GM20431 (cell line): Measurements from ENCODE around the gene C1orf52.

Experiments used
- in situ Hi-C: fragments of 300-500 bp; cut with MseI, MboI; formaldehyde crosslinking; loops from one replicate; pipeline ENCODE4 v1.15.0; 2020; ENCODE audit warnings: low sequenced_read_pairs; ENCODE audit not compliant: unreplicated experiment

The C1orf52 gene

DNA sequence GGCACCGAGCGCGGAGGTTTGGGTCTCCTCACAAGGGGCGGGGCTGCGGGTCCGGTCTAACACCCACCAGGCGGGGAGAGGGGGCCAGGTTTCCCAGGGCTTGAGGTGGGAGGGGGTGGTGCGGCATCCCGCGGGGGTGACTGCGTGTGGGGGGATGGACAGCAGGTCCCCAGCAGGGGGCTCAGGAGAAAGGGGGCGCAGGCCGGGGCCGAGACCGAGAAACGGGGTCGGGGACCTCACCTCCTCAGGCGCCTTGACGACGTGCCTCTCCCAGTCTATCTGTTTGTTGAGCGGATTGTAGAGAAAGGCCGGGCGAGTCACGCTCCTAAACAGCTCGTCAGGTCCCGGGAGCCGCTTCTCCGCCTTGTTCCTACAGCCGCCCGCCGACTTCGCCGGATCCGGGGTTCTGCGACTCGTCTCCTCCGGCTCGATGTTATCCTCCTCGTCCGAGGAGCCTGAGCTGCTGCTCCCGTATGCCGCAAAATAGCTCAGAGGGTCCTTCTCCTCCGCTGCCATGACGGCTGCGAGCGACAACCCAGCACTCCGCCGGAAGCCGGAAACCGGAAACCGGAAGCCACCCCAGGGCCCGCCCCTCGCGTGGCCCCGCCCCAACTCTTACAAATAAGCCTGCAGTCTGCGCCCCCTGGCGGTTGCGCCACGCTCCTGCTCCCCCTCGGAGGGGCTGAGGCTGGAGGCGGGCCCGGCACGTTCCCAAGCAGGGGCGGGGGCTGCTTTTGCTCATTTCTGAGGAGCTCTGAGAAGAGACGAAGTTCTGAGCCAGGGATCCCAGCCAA lies at the start of gene C1orf52:
TSS of gene C1orf52 (minus strand) at position 545 of the 794 bp plus-strand sequence. CDS start at position 516, 29 bp downstream.
- in situ Hi-C loops, result loop anchor here (10.0 kb wide), 1 partner anchor 315 kb away; no protein-coding TSS in a partner anchor

DNA sequence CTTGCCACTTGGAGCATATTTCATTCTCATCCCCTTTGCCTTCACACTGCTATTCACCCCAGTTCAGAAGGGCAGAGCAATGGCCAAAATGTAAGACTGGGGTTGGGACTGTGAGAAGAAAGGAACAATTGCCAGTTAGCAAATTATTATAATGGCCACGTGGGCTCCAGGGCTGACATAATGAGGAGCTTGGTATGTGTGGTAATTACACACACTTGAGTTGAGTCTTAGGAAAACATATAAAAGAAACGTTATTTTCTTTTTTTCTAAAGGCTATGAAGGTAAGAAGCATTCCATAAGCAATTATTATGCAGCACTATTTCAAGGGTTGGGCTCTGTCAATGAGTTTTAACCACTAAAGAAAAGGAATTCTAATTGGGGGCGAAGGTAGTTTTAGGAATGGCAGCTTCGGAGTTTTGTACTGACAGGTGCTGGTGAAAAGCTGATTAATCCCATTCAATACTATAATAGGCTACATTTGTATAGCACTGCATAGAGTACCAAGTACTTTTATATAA lies 49.4 kb upstream of the C1orf52 start:
- in situ Hi-C loops, result loop anchor here (25.0 kb wide), 1 partner anchor 378 kb away; no protein-coding TSS in a partner anchor

DNA sequence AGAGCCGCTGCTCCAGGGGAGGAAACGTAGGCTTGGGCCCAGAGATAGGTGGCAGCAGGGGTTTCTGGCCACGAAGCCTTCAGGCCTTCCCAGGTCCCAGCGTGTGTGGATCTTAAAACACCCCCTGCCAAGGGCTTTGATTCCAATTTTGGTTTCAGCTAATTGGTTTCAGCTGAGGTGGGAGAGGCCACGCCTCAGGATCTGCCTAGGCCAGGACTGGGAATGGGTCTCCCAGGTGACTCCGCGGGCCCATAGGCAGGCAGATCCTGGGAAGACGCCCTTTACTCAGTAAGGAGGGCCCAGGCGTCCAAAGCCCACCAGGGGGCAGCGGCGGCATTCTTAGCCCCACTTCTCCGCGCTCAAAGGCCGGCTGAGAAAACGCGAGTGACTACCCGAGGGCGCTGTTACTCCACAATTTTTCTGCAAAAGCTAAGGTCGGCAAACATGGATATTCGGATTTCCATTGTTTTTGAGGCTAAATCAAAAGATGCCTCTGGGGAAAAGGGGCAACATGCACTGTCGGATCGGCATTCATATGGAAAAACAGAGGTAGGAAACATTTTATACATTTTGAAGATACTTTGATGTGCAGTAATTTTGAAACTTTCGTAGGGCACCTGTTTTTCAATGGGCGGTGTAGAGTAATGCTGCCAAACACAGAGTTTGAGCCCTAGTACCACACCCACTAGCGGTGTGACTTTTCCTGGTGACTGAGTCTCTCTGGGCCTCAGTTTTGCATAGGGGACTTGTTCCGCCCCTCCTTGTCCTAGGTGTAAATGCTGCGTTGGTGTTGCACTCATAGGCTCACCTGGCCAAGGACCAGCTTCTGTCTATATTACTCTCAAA lies 48.7 kb upstream of the C1orf52 start:
- in situ Hi-C loops, result loop anchor here (25.0 kb wide), 1 partner anchor 379 kb away; no protein-coding TSS in a partner anchor

DNA sequence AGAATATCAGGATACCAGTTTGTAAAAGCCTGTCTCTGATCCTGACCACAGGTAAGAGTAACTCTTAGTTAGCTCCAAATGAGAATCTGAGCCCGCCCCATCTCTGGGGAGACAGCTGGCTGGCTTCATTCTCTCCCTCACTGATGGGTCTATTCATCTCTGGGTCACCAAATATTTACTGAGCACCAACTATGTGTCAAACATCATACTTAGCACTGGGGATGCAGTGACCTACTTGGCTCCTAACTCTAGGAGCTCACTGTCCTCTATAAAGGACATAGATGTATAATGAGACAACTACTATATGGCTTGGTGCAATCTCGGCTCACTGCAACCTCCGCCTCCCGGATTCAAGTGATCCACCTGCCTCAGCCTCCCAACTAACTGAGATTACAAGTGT lies 46.8 kb upstream of the C1orf52 start:
- in situ Hi-C loops, result loop anchor here (25.0 kb wide), 1 partner anchor 381 kb away; no protein-coding TSS in a partner anchor

DNA sequence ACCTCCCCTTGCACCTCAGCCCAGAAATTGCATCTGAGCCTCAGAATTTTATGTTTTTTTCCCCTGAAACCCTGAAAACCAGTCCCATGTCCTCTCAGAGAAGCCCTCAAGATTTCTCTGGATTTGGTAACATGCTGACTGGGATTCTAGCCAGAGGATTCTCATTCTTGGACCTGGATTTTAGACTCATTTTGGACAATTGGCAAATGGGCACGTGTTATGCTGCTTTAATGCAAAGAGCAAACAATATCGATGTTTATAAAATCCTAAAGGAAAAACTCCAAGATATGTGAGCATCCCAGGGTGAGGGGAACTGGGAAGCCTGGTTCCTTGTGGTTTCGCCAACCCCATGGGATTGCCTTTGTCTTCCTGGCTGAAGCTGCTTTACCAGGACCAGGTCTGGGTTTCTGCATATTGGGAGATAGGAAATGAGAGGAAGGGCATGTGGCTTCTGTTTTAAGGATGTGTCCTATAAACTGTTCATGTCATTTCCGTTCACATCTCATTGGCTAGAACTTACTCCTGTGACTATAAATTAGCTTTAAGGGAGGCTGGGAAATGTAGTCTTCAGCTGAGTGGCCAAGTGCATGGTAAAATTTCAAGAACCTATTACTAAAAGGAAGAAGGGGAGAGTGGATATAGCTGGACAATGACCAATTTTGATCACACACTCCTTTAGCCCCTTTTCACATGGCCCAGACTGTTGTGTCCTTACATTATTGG lies 44.1 kb upstream of the C1orf52 start:
- in situ Hi-C loops, result loop anchor here (25.0 kb wide), 1 partner anchor 384 kb away; no protein-coding TSS in a partner anchor

DNA sequence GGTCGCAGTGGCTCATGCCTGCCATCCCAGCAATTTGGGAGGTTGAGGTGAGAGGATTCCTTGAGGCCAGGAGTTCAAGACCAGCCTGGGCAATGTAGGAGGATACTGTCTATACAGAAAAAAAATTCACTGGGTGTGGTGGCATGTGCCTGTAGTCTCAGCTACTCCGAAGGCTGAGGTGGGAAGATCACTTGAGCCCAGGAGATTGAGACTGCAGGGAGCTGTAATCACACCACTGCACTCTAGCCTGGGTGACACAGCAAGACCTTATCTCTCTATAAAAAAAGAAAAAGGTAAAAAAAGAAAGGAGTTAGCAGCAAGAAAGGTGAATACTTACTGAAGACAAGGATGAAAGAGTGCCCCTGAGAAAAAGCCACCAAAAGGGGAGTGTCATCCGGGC lies 40.7 kb upstream of the C1orf52 start:
- in situ Hi-C loops, result loop anchor here (25.0 kb wide), 1 partner anchor 387 kb away; no protein-coding TSS in a partner anchor

DNA sequence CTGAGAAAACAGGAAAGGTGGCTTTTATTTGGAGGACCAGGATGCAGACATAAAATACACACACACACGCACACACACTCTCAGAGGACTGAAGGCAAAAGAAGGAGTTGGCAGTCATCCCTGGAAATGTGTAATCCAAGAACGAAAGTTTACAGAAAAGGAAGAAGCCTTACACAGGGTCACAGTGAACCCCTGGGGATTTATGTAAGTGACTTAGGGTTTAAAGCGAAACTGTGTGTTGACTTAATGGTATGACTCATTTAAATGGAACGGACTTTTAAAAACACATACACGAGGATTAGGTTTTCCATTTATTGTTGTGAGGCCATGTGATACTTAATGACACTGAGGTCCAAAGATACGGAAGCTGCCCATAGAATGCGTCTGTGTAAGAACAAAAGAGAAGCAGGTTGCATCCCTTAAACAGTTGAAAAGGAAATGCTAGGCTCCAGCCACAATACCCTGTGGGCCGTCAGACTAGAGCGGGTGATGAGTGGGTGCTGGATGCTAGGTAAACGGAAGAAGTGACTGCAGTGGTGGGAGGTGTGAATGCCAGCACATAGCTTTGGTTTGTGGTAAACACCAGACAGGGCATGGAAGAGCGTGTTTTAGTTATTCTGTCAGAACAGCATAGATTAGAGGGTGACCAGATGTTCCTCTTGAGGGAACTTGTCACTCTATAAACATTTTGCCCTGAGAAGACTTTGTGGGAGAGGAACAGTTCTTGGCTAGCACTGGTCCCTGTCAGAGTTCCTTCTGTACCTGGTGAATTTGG lies 38.6 kb upstream of the C1orf52 start:
- in situ Hi-C loops, result no loop called here

DNA sequence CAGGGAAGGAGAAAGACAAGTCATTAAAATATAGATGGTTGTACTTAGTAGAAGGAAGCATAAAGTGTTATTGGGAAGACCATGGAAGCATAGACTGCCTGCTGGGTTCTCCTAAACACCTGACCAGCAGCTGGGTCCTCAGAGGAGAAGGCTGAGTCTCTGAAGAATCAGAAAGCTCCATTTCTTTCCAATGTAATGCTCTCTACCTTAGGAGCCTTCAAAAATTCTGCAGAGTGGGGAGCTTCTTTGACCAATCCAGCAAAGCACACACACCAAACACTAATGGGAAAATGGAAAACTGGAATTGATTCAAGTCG lies 38.0 kb upstream of the C1orf52 start:
- in situ Hi-C loops, result no loop called here

DNA sequence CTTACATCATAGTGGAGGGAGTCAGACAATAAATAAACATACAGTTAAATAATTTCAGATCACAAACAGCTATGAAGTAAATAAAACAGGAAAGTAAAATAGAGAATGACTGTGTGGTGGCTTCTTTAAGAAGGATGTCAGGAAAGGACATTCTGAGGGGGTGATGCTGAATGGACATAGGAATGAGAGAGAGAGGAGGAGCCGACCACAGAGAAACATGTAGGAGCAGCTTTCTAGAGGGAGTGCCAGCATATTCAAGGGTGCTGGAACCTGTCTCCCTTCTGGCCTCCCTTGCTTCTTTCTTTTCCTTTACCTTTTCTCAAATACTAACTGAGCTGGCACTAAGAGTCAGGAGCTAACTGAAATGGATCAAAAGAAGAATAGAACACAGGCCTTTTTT lies 37.5 kb upstream of the C1orf52 start:
- in situ Hi-C loops, result no loop called here

DNA sequence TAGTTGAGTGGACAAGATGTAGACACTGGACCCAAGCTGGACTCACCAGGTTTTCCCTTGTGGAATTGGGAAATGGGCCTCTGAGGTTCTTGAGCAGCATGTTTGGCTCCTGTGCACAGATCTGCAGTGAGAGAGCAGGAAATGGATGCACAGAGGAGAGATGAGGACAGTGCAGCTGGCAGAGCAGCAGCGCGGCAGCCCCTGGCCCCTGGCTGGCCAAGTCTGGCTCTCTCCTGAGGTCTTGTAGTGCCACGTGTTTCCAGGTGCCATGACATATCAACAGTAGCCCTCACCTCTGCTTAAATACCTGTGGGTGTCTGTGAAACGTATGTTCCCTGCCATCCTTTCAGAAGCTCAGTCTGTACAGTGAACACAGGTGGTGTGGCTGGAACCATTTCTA lies 36.2 kb upstream of the C1orf52 start:
- in situ Hi-C loops, result no loop called here

DNA sequence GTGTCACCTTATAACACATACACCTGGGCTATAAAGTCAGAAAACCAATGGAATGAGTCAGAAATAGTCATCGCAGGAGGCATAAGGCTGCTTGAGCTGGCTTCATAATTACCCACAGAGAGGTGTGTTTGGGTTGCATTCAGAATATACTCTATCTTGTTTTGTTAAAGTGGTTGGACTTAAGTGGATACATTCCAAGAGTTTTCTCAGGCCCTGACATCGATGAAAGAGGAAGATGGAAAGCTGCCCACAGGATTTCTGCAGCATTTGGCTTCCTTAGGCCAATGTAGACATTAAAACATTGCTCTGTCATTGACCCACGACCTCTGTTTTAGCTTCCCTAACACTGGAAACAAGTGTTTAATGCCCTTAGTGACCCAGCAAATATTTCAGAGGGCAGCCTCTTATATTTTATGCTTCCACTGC lies 35.6 kb upstream of the C1orf52 start:
- in situ Hi-C loops, result no loop called here

DNA sequence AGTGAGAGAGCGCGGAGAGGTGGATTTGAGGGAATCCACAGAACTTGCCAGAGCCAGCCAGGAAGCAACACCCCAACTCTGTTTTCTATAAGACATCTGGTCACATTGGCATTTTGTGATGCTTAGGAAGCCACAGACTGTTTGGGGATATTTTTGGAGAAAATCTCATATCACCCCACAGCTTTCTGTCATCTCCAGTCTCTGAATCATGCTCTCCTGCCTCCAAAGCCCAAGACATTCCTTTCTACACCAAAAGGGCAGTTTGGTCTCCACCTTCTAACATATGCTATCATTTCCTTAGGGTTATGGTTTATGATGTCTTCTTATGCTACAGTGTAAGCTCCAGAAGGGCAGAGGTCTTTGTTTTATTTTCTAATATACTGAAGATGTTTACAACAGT lies 31.4 kb upstream of the C1orf52 start:
- in situ Hi-C loops, result no loop called here

DNA sequence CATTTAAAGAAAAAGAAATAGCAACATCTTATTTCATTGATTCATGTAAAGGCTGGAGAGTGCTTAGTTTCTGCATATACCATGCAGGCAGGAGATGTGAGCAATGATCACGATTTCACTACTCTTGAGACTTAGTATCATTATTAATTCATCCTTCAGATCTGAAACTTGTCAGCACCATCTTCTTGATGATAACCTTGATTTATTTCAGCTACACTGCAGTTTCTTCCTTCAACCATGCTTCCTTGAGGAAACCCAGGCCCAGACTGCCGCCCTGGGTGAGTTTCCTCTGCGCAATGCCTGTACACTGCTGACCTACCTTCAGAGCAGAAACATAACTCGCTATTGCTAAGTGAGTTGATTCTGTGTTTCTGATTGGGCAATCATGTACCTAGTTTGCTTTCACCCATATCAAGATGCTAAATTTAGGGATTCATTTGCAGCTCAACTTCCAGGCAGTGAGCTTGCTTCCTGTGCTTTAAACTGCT lies 30.4 kb upstream of the C1orf52 start:
- in situ Hi-C loops, result no loop called here

DNA sequence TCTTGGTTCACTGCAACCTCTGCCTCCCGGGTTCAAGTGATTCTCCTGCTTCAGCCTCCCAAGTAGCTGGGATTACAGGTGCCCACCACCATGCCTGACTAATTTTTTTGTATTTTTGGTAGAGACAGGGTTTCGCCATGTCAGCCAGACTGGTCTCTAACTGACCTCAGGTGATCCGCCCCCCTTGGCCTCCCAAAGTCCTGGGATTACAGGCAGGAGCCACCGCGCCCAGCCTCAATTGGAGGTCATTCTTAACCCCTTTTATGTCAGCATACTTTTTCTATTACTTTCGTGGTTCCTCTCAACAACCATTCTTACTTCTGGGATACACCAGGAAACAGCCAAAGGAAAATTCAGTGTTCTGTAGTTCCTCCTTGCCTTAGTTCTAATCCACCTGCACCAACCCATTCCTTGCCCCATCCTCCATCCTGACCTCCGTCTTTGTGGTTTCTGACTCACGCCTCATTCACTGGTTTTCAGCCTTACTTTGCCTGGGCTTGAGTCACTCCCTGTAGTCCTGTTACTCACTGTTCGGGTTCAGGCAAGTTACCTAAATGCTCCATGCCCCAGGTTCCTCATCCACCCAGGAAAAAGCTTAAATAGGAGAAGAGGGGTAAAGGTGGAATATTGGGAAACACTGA lies 29.9 kb upstream of the C1orf52 start:
- in situ Hi-C loops, result no loop called here

DNA sequence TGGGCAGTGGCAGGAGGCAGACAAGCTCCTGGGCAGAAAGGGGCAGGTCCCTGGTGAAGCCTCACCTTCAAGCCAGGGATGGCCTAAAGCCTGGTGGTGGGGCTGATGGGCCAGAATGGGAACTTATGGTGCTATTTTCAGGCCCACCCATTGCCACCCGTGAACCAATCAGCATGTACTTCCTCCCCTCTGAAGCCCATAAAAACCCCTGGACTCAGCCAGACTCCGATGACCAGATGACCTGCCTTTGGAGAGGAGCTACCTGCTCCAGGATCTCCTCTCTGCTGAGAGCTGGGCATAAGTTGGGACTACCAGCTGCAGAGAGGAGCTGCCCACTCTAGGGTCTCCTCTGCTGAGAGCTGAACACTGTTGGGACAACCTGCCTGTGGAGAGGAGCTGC lies 24.7 kb upstream of the C1orf52 start:
- in situ Hi-C loops, result no loop called here

DNA sequence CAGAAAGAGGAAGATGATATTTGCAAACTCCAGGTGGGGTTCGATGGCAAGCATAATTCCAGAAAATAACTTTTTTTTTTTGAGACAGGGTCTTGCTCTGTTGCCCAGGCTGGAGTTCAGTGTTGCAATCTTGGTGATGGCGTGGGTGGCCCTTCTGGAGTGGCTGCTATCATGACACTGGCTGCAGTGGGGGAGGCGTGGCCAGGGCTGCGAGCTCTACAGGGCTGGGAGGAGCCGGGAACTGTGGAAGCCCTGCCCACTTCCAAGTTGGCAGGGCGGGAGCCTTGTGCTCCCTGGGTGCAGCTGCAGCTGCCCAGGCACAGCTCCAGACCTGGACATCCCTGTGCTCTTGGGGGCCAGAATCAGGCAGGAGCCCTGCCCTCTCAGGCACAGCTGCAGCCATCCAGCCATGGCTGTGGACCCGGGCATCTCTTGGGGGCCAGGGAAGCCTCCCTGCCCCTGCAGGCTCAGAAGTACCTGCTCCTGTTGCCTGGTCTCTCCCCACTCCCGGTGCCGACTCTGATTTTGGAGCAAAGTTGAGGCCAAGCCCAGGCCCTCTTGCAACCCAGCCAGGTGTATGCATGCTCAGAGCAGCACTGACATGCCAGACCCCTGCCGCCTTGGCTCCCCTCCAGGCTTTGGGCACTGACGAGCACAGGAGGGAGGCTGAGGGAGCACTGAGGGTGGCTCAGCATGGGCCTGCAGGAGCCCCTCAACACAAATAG lies 24.2 kb upstream of the C1orf52 start:
- in situ Hi-C loops, result no loop called here

DNA sequence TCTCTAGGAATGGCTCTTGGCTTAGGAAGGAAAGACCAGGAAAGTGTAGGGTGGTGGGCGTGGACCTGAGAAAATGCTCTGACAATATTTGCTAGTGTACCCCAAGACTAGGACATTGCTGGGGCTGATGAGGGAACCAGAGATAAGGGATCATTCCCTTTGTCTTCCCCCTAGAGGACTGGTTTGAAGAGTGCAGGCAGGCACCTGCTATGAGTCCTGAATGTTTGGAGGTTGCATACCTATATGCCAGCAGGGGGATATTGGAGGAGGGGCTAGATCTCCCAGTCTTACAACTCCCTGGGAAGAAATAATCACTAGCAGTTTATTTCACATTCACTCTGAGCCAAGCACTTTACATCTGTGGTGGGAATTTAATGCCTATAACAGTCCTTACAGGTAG lies 23.0 kb upstream of the C1orf52 start:
- in situ Hi-C loops, result no loop called here

DNA sequence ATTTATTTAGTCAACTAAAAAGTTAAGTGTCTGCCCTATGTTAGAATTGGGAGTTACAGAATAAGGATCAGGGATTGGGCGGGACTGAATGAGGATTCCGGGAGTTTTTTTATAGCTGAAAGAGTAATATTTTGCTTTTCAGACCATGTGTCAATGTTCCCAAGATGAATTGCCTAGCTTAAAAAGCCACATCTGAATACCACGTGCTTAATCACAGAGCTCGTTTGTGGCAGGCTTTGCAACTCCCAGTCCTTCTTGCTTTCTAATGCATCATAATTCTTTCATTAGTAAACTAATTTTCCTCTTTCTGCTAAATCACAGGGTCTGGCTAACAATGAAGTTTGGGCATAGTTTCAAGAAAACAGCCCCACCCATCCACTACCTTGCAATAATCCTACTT lies 21.2 kb upstream of the C1orf52 start:
- in situ Hi-C loops, result no loop called here
